GM21447 (cell line): ENCODE data around the gene CDH13.

Experiments used
- ATAC-seq: cut with Tn5 transposase; IDR thresholded peaks from one replicate; pipeline ENCODE4 v1.9.1; 2021; ENCODE audit not compliant: unreplicated experiment

Gene CDH13

GRCh38 chr16:83023011-83023410, 396.2 kb downstream of the CDH13 start:
- ATAC-seq = no peak

- no peak for ATAC-seq
These were observed 396.9 kb downstream of the CDH13 start for GRCh38 chr16:83023640-83024039.

- ATAC-seq = no peak
These were observed 401.2 kb downstream of the CDH13 start for GRCh38 chr16:83027973-83028372.

GRCh38 chr16:83029467-83029866, 402.7 kb downstream of the CDH13 start:
- no peak for ATAC-seq

- ATAC-seq = no peak
These were observed 404.8 kb downstream of the CDH13 start for GRCh38 chr16:83031524-83031923.

- ATAC-seq = no peak
These were observed 410.3 kb downstream of the CDH13 start for GRCh38 chr16:83037102-83037501.

GRCh38 chr16:83037884-83038283, 411.1 kb downstream of the CDH13 start:
- no peak for ATAC-seq

- no peak for ATAC-seq
These were observed 413.4 kb downstream of the CDH13 start for GRCh38 chr16:83040174-83040573.

- no peak for ATAC-seq
These were observed 417.8 kb downstream of the CDH13 start for GRCh38 chr16:83044589-83044988.

- ATAC-seq = no peak
These were observed 419.0 kb downstream of the CDH13 start for GRCh38 chr16:83045790-83046189.

- ATAC-seq = no peak
These were observed 419.9 kb downstream of the CDH13 start for GRCh38 chr16:83046664-83047063.

- no peak for ATAC-seq
These were observed 424.7 kb downstream of the CDH13 start for GRCh38 chr16:83051451-83051850.

GRCh38 chr16:83054283-83054682, 427.5 kb downstream of the CDH13 start:
- ATAC-seq = no peak

- no peak for ATAC-seq
These were observed 431.6 kb downstream of the CDH13 start for GRCh38 chr16:83058376-83058775.

- ATAC-seq = no peak
These were observed 432.5 kb downstream of the CDH13 start for GRCh38 chr16:83059237-83059636.

GRCh38 chr16:83066011-83066410, 439.2 kb downstream of the CDH13 start:
- no peak for ATAC-seq

- no peak for ATAC-seq
These were observed 440.1 kb downstream of the CDH13 start for GRCh38 chr16:83066881-83067280.

GRCh38 chr16:83068686-83069085, 441.9 kb downstream of the CDH13 start:
- no peak for ATAC-seq

- no peak for ATAC-seq
These were observed 443.8 kb downstream of the CDH13 start for GRCh38 chr16:83070416-83071209.

- no peak for ATAC-seq
These were observed 449.2 kb downstream of the CDH13 start for GRCh38 chr16:83075956-83076355.

- no peak for ATAC-seq
These were observed 456.6 kb downstream of the CDH13 start for GRCh38 chr16:83083361-83083760.

GRCh38 chr16:83085660-83086059, 458.9 kb downstream of the CDH13 start:
- ATAC-seq = no peak
